OCI-M1 (cell line): Measurements from ENCODE around the gene EPB41.
A peak's percentile ranks its signal among the peaks of the same experiment; 100 is the strongest.
"Not testable (repeated sequence)": the region's sequence is repeated elsewhere in the genome, so short reads cannot be mapped to it uniquely, and the experiment has no call there.

Experiments used
- DNase-seq: peaks from one replicate; lab custom pipeline; 2025; lab: John Stamatoyannopoulos, UW

The EPB41 gene

GRCh38 chr1:28982198-28982597 lies 67.8 kb downstream of the EPB41 start:
- no peak for DNase-seq

GRCh38 chr1:28983091-28983490 lies 68.7 kb downstream of the EPB41 start:
- DNase-seq: no peak

- DNase-seq: no peak
Measured at GRCh38 chr1:28983509-28984310, 69.3 kb downstream of the EPB41 start.

- DNase-seq: no peak
Measured at GRCh38 chr1:28984311-28984684, 69.9 kb downstream of the EPB41 start.

GRCh38 chr1:28985427-28985826 lies 71.1 kb downstream of the EPB41 start:
- DNase-seq: no peak

- DNase-seq: no peak
Measured at GRCh38 chr1:28986306-28986910, 72.0 kb downstream of the EPB41 start.

GRCh38 chr1:29002792-29003191 lies 88.4 kb downstream of the EPB41 start:
- no peak for DNase-seq

- no peak for DNase-seq
Measured at GRCh38 chr1:29004288-29004687, 89.9 kb downstream of the EPB41 start.

- no peak for DNase-seq
Measured at GRCh38 chr1:29004798-29005197, 90.4 kb downstream of the EPB41 start.

GRCh38 chr1:29011775-29012174 lies 97.4 kb downstream of the EPB41 start:
- DNase-seq: no peak

- no peak for DNase-seq
Measured at GRCh38 chr1:29017235-29017634, 102.9 kb downstream of the EPB41 start.

GRCh38 chr1:29017975-29018712 lies 103.8 kb downstream of the EPB41 start:
- no peak for DNase-seq

GRCh38 chr1:29022620-29023019 lies 108.3 kb downstream of the EPB41 start:
- DNase-seq: no peak

- no peak for DNase-seq
Measured at GRCh38 chr1:29029667-29030066, 115.3 kb downstream of the EPB41 start.

GRCh38 chr1:29032841-29033240 lies 118.5 kb downstream of the EPB41 start:
- DNase-seq: peak; percentile 91

GRCh38 chr1:29033829-29034466 lies 119.6 kb downstream of the EPB41 start:
- peak; percentile 70 for DNase-seq

- DNase-seq: no peak
Measured at GRCh38 chr1:29043274-29043965, 129.1 kb downstream of the EPB41 start.

GRCh38 chr1:29044010-29044409 lies 129.6 kb downstream of the EPB41 start:
- no peak for DNase-seq

GRCh38 chr1:29045663-29046062 lies 131.3 kb downstream of the EPB41 start:
- DNase-seq: not testable (repeated sequence)

GRCh38 chr1:29047142-29047541 lies 132.8 kb downstream of the EPB41 start:
- DNase-seq: no peak

- no peak for DNase-seq
Measured at GRCh38 chr1:29050166-29050565, 135.8 kb downstream of the EPB41 start.

- no peak for DNase-seq
Measured at GRCh38 chr1:29052100-29052499, 137.7 kb downstream of the EPB41 start.
